Measurements from ENCODE around the gene TRIM17.

TRIM17 gene

DNA sequence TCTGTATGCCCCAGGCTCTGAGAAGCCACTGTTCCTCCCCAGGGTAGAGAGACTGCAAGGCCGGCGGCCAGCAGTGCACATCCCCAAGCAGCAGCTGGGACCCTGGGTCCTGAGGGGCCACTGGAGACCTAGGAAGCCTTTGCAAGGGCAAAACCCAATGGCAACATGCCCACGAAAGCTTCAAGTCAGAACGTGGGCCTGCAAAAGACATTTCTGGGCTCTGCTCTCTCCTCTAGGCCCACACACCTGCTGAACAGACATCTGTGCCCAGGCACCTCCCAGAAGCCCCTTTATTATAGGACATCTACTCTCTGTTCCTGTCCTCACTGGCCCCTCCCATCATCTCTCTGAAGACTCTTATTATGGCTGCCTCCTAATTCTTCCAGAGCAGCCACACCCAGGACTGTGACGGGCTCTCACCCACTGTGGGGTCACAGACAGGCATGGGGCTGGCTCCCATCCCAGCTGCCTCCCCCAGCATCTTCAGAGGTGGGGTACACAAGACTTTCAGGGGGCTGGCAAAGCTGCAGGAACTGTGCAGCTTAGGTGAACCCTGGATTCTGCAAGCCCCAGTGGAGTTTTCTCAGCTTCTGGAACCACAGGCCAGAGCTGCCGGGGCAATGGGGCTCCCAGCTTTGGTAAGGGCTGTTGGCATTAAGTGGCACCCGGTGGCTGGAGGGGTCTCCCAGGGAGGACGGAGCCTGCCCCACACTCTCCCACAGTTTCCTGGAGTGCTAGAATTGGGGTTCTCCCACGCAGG lies 22.7 kb downstream of the TRIM17 start:
- no peak overlapping the region for H3K18ac ChIP-seq (ENCODE audit: low read length)
- H2BK15ac ChIP-seq (replicated peaks; ENCODE audit: low read depth) = no peak overlapping the region
- H3K56ac ChIP-seq (ENCODE audit: low read length) = no peak overlapping the region
- no peak overlapping the region for H2BK5ac ChIP-seq (ENCODE audit: low read length)
- H3K9ac ChIP-seq (ENCODE audit: low read length) = no peak overlapping the region
- no peaks in the 10 kb centered on the region for H3K4me1 ChIP-seq (ENCODE audit: control insufficient read depth, low read depth, low read length)
- H3K27ac ChIP-seq (ENCODE audit: low read depth, low read length) = no peak overlapping the region
- peaks cover under 1% of the 10 kb centered on the region for H3K79me1 ChIP-seq (ENCODE audit: low read length)
- H3K36me3 ChIP-seq (ENCODE audit: control insufficient read depth, insufficient read depth, low read length) = peaks cover 9% of the 10 kb centered on the region
- H3K4me3 ChIP-seq (ENCODE audit: low read length) = no peak overlapping the region
- no peak overlapping the region for H4K5ac ChIP-seq (ENCODE audit: low read length)
- H4K8ac ChIP-seq (ENCODE audit: low read depth, low read length) = no peak overlapping the region
- no peaks in the 10 kb centered on the region for H3K79me2 ChIP-seq (ENCODE audit: control insufficient read depth, insufficient read depth, low read length)
- H3K27me3 ChIP-seq (ENCODE audit: insufficient read depth, low read length, poor library complexity) = no peaks in the 10 kb centered on the region
- no peak overlapping the region for H3K4me2 ChIP-seq (ENCODE audit: low read length)
- H3K23ac ChIP-seq (ENCODE audit: low read length) = no peak overlapping the region
- H2AK5ac ChIP-seq (ENCODE audit: low read length) = no peak overlapping the region
- no peak overlapping the region for H2BK120ac ChIP-seq (ENCODE audit: low read depth, low read length)
- WGBS (ENCODE audit: extremely low coverage, insufficient coverage, low lambda C conversion rate) = no CpG with 5 or more reads among the region's 9 CpGs
- H3K4ac ChIP-seq (ENCODE audit: low read depth, low read length) = no peak overlapping the region
- no peak for DNase-seq

DNA sequence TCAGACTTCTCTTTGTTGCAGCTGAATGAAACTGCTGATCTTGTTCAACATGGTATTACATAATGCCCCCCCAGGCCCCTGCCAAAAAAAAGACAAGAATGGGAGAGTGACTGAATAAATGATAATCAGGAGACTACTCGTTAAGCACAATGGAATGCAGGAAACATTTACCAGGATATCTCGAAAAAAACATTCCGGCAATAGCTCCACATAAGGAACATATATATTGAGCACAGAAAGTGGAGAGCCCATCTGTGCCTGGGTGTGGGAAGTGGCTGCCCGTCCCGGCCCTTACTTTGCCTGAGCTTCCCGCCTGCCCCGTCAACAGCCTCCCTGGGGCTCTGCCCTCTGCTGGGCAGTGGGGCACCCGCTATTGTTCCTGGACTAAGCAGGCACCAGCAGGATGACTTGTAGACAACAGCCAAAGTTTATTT lies 23.4 kb downstream of the TRIM17 start:
- no peaks in the 10 kb centered on the region for H3K4me1 ChIP-seq (ENCODE audit: control insufficient read depth, low read depth, low read length)
- no peak overlapping the region for H3K4me3 ChIP-seq (ENCODE audit: low read length)
- H4K8ac ChIP-seq (ENCODE audit: low read depth, low read length) = no peak overlapping the region
- H2BK120ac ChIP-seq (ENCODE audit: low read depth, low read length) = no peak overlapping the region
- H3K9ac ChIP-seq (ENCODE audit: low read length) = no peak overlapping the region
- H3K4me2 ChIP-seq (ENCODE audit: low read length) = no peak overlapping the region
- no peak overlapping the region for H3K27ac ChIP-seq (ENCODE audit: low read depth, low read length)
- H4K5ac ChIP-seq (ENCODE audit: low read length) = no peak overlapping the region
- H3K79me1 ChIP-seq (ENCODE audit: low read length) = no peaks in the 10 kb centered on the region
- H3K18ac ChIP-seq (ENCODE audit: low read length) = no peak overlapping the region
- no peak overlapping the region for H3K56ac ChIP-seq (ENCODE audit: low read length)
- peaks cover 9% of the 10 kb centered on the region for H3K36me3 ChIP-seq (ENCODE audit: control insufficient read depth, insufficient read depth, low read length)
- no peak overlapping the region for H3K23ac ChIP-seq (ENCODE audit: low read length)
- H2AK5ac ChIP-seq (ENCODE audit: low read length) = no peak overlapping the region
- no peak overlapping the region for H2BK5ac ChIP-seq (ENCODE audit: low read length)
- no peaks in the 10 kb centered on the region for H3K27me3 ChIP-seq (ENCODE audit: insufficient read depth, low read length, poor library complexity)
- H3K79me2 ChIP-seq (ENCODE audit: control insufficient read depth, insufficient read depth, low read length) = no peaks in the 10 kb centered on the region
- H2BK15ac ChIP-seq (replicated peaks; ENCODE audit: low read depth) = no peak overlapping the region
- peak; percentile 43 for DNase-seq
- no CpG with 5 or more reads among the region's 8 CpGs for WGBS (ENCODE audit: extremely low coverage, insufficient coverage, low lambda C conversion rate)
- no peak overlapping the region for H3K4ac ChIP-seq (ENCODE audit: low read depth, low read length)

GRCh38 chr1:228392111-228392936 lies 24.3 kb downstream of the TRIM17 start:
- Histone ChIP-seq H3K27me3 (ENCODE audit: insufficient read depth, low read length, poor library complexity) (no peaks in the 10 kb centered on the region), H3K4me3 (ENCODE audit: low read length) (no peak overlapping the region), H3K23ac (ENCODE audit: low read length) (no peak overlapping the region), H2BK120ac (ENCODE audit: low read depth, low read length) (no peak overlapping the region), H3K18ac (ENCODE audit: low read length) (no peak overlapping the region), H2BK5ac (ENCODE audit: low read length) (no peak overlapping the region), H4K8ac (ENCODE audit: low read depth, low read length) (no peak overlapping the region), H3K4ac (ENCODE audit: low read depth, low read length) (no peak overlapping the region), H3K79me2 (ENCODE audit: control insufficient read depth, insufficient read depth, low read length) (no peaks in the 10 kb centered on the region), H3K27ac (ENCODE audit: low read depth, low read length) (no peak overlapping the region), H2BK15ac (replicated peaks; ENCODE audit: low read depth) (no peak overlapping the region), H3K36me3 (ENCODE audit: control insufficient read depth, insufficient read depth, low read length) (peaks cover 8% of the 10 kb centered on the region), H3K4me1 (ENCODE audit: control insufficient read depth, low read depth, low read length) (no peaks in the 10 kb centered on the region), H3K4me2 (ENCODE audit: low read length) (no peak overlapping the region), H3K56ac (ENCODE audit: low read length) (no peak overlapping the region), H3K9ac (ENCODE audit: low read length) (no peak overlapping the region), H2AK5ac (ENCODE audit: low read length) (no peak overlapping the region), H3K79me1 (ENCODE audit: low read length) (no peaks in the 10 kb centered on the region), H4K5ac (ENCODE audit: low read length) (no peak overlapping the region)
- DNase-seq = no peak
- WGBS (ENCODE audit: extremely low coverage, insufficient coverage, low lambda C conversion rate) = no CpG with 5 or more reads among the region's 12 CpGs

DNA sequence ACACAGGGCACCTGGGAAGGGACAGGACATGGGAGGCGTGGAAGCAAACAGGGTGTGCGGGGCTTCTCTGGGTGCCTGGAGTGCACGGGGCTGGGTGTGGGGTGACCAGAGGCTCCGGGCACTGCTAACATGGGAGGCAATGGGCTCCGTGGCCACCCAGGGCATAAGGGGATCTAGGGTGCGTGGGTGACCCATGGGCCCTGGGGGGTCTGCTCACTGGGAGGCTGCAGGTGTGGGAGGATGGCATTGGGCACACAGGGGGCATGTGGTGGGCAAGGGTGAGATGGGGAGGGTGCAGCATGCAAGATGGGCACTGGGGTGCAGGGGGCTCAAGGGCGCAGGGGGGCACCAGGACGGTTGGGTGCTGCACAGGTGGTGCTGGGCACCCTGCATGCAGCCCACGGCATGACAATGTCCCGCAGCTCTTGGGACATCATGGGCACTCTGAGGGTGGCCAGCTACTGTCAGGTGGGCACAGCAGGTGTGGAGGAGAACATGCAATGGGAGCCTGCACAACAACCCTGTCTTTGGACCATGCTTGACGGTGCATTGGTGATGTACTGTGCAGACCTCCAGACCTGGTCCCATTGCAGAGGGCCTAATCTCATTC lies 25.1 kb downstream of the TRIM17 start:
- no peak overlapping the region for H3K23ac ChIP-seq (ENCODE audit: low read length)
- no peak overlapping the region for H3K4me3 ChIP-seq (ENCODE audit: low read length)
- H3K4me2 ChIP-seq (ENCODE audit: low read length) = no peak overlapping the region
- no peak overlapping the region for H2BK5ac ChIP-seq (ENCODE audit: low read length)
- H4K5ac ChIP-seq (ENCODE audit: low read length) = no peak overlapping the region
- no peak overlapping the region for H3K4ac ChIP-seq (ENCODE audit: low read depth, low read length)
- no peaks in the 10 kb centered on the region for H3K79me1 ChIP-seq (ENCODE audit: low read length)
- no peak overlapping the region for H3K9ac ChIP-seq (ENCODE audit: low read length)
- H2AK5ac ChIP-seq (ENCODE audit: low read length) = no peak overlapping the region
- WGBS (ENCODE audit: extremely low coverage, insufficient coverage, low lambda C conversion rate) = no CpG with 5 or more reads among the region's 11 CpGs
- H3K27ac ChIP-seq (ENCODE audit: low read depth, low read length) = no peak overlapping the region
- no peaks in the 10 kb centered on the region for H3K4me1 ChIP-seq (ENCODE audit: control insufficient read depth, low read depth, low read length)
- H2BK15ac ChIP-seq (replicated peaks; ENCODE audit: low read depth) = no peak overlapping the region
- no peaks in the 10 kb centered on the region for H3K27me3 ChIP-seq (ENCODE audit: insufficient read depth, low read length, poor library complexity)
- DNase-seq = no peak
- no peaks in the 10 kb centered on the region for H3K79me2 ChIP-seq (ENCODE audit: control insufficient read depth, insufficient read depth, low read length)
- H3K56ac ChIP-seq (ENCODE audit: low read length) = no peak overlapping the region
- peaks cover 6% of the 10 kb centered on the region for H3K36me3 ChIP-seq (ENCODE audit: control insufficient read depth, insufficient read depth, low read length)
- H2BK120ac ChIP-seq (ENCODE audit: low read depth, low read length) = no peak overlapping the region
- H4K8ac ChIP-seq (ENCODE audit: low read depth, low read length) = no peak overlapping the region
- no peak overlapping the region for H3K18ac ChIP-seq (ENCODE audit: low read length)

GRCh38 chr1:228390649-228391048 lies 26.0 kb downstream of the TRIM17 start:
- Histone ChIP-seq H2BK5ac (ENCODE audit: low read length) (no peak overlapping the region), H4K5ac (ENCODE audit: low read length) (no peak overlapping the region), H3K4me3 (ENCODE audit: low read length) (no peak overlapping the region), H3K36me3 (ENCODE audit: control insufficient read depth, insufficient read depth, low read length) (peaks cover 4% of the 10 kb centered on the region), H3K4me1 (ENCODE audit: control insufficient read depth, low read depth, low read length) (no peaks in the 10 kb centered on the region), H3K27ac (ENCODE audit: low read depth, low read length) (no peak overlapping the region), H2BK15ac (replicated peaks; ENCODE audit: low read depth) (no peak overlapping the region), H3K79me2 (ENCODE audit: control insufficient read depth, insufficient read depth, low read length) (no peaks in the 10 kb centered on the region), H2BK120ac (ENCODE audit: low read depth, low read length) (no peak overlapping the region), H3K9ac (ENCODE audit: low read length) (no peak overlapping the region), H3K4me2 (ENCODE audit: low read length) (no peak overlapping the region), H3K27me3 (ENCODE audit: insufficient read depth, low read length, poor library complexity) (no peaks in the 10 kb centered on the region), H3K4ac (ENCODE audit: low read depth, low read length) (no peak overlapping the region), H2AK5ac (ENCODE audit: low read length) (no peak overlapping the region), H3K18ac (ENCODE audit: low read length) (no peak overlapping the region), H3K79me1 (ENCODE audit: low read length) (no peaks in the 10 kb centered on the region), H3K23ac (ENCODE audit: low read length) (no peak overlapping the region), H4K8ac (ENCODE audit: low read depth, low read length) (no peak overlapping the region), H3K56ac (ENCODE audit: low read length) (no peak overlapping the region)
- no peak for DNase-seq
- no CpG with 5 or more reads among the region's 10 CpGs for WGBS (ENCODE audit: extremely low coverage, insufficient coverage, low lambda C conversion rate)

All from mesendoderm (in vitro differentiated cells).